Type B pancreatic cell (in vitro differentiated cells): Measurements from ENCODE around the gene CMKLR1. TPM values are rescaled to one million over a fixed set of nuclear protein-coding genes. Genes with fewer than 3 reads are reported as not detected.

ENCODE experiments used
- DNase-seq: peaks from one replicate; pipeline ENCODE4 v3.0.0; 2021; ENCODE audit warnings: mixed read lengths; ENCODE audit not compliant: unreplicated experiment; ENCODE audit errors: extremely low spot score
- H3K27ac Mint-ChIP-seq: 2 replicates; pipeline ENCODE4 v1.8.0; 2021; ENCODE audit warnings: mild to moderate bottlenecking, mixed read lengths
- H3K27me3 Mint-ChIP-seq: 2 replicates; pipeline ENCODE4 v1.8.0; 2021; ENCODE audit warnings: mixed read lengths
- H3K36me3 Mint-ChIP-seq: 2 replicates; pipeline ENCODE4 v1.8.0; 2021; ENCODE audit warnings: mixed read lengths
- H3K4me1 Mint-ChIP-seq: one replicate; pipeline ENCODE4 v1.8.0; 2021; ENCODE audit warnings: mixed read lengths; ENCODE audit not compliant: unreplicated experiment
- H3K4me3 Mint-ChIP-seq: 2 replicates; pipeline ENCODE4 v1.8.0; 2021; ENCODE audit warnings: mild to moderate bottlenecking, mixed read lengths
- H3K9me3 Mint-ChIP-seq: 2 replicates; pipeline ENCODE4 v1.8.0; 2021; ENCODE audit warnings: mixed read lengths
- total RNA-seq: library from RNA; stranded (reverse); gene quantifications from 2 replicates; pipeline ENCODE4 v1.2.1, GENCODE V29; 2021; ENCODE audit warnings: low replicate concordance
- TF ChIP-seq, protein P1 (sequence below): fragments of 200-600 bp; sonication (generic); conservative IDR thresholded peaks from 2 replicates; pipeline ENCODE4 v1.5.0; 2021; ENCODE audit warnings: antibody characterized with exemption, mild to moderate bottlenecking

The CMKLR1 gene
- total RNA-seq, 1 donor from 2014 or later = 0.97 TPM

DNA sequence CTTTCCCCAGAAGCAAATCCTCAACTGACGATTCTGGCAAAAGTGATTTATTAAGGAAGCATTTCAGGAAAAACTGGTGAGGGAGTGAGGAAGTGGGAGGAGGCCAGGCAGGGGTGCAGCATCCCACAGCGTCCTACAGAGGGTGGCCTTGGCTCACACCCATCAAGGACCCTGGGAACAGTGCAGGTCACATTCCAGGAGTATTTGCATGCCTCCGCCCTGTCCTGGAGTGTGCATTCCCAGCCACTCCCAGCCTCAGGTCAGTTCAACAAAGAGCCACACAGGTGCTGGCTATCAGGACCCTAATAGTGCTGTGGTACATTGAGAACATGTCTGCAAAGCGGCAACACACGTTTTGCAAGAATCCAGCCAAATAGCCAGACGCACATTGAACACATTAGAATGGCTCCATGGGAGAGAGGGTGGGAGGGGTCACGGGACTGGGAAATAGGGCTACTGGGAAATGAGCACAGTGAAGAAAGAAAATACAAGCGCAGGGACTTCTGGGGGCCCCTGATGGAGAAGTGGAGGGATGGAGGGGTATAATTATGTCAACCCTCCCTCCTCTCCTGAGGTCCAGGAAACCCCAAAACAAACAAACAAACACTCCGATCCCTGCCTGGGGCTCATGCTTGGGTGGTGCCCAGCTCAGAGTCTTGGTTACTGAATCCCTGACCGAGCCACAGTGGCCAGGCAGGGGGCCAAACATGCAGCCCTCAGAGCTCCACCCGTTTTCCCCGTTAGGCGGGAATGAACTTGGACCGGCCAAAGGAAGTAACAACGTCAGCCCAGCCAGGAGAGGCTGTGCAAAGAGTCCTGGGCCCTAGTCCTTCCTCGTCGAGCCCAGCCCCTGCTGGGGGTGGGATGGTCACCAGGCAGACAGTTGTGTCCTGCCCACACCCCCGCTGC lies 36.5 kb downstream of the CMKLR1 start:
- Mint-ChIP-seq H3K4me3 (peak overlapping the region; percentile 63), H3K27me3 (peaks cover 7% of the 10 kb centered on the region), H3K36me3 (no peaks in the 10 kb centered on the region), H3K4me1 (peaks cover 54% of the 10 kb centered on the region), H3K27ac (peak overlapping the region; percentile 93), H3K9me3 (no peaks in the 10 kb centered on the region)
- TF ChIP-seq, protein P1, sequence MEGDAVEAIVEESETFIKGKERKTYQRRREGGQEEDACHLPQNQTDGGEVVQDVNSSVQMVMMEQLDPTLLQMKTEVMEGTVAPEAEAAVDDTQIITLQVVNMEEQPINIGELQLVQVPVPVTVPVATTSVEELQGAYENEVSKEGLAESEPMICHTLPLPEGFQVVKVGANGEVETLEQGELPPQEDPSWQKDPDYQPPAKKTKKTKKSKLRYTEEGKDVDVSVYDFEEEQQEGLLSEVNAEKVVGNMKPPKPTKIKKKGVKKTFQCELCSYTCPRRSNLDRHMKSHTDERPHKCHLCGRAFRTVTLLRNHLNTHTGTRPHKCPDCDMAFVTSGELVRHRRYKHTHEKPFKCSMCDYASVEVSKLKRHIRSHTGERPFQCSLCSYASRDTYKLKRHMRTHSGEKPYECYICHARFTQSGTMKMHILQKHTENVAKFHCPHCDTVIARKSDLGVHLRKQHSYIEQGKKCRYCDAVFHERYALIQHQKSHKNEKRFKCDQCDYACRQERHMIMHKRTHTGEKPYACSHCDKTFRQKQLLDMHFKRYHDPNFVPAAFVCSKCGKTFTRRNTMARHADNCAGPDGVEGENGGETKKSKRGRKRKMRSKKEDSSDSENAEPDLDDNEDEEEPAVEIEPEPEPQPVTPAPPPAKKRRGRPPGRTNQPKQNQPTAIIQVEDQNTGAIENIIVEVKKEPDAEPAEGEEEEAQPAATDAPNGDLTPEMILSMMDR = no peak
- no peak for DNase-seq

DNA sequence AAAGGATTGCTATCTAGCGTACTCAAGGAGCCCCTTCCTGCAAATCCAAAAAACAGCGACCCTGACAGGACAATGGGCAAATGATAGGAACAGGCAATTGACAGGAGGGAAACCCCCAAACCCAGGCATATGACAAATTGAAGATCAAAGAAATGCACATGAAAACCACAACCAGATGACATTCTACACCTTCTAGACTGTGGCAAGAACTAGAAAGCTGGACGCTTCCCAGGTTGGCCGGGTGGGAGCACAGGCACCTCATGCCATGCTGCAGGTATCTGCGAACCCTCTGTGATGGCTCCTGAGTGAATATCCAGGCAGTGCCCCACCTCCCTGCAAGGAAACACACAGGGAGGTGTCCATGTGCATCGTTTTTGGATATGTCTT lies 37.1 kb downstream of the CMKLR1 start:
- Mint-ChIP-seq H3K4me1 (peaks cover 54% of the 10 kb centered on the region), H3K27me3 (peaks cover 7% of the 10 kb centered on the region), H3K4me3 (peak overlapping the region; percentile 63), H3K36me3 (no peaks in the 10 kb centered on the region), H3K9me3 (no peaks in the 10 kb centered on the region), H3K27ac (peak overlapping the region; percentile 93)
- TF ChIP-seq, protein P1 = no peak
- DNase-seq = no peak

DNA sequence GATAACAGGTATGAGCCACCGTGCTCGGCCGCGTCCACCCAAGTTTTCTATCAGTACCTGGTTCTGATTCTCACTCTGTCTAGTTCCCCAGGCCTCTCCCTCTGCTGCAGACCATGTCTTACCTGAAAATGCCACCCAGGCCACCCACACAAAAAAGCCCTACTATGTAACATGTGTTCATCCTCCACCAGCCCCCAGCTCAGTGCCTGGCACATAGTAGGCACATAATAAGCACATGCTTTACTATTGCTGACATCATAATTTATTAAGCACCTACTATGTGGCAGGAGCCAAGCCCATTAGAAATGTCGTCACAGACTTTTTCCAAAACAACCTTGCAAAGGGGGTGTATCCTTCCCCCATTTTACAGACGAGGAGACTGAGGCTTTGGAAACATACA lies 37.8 kb downstream of the CMKLR1 start:
- no peak for DNase-seq
- Mint-ChIP-seq H3K4me1 (peaks cover 49% of the 10 kb centered on the region), H3K9me3 (no peaks in the 10 kb centered on the region), H3K36me3 (no peaks in the 10 kb centered on the region), H3K27me3 (peaks cover 2% of the 10 kb centered on the region), H3K4me3 (no peak overlapping the region), H3K27ac (no peak overlapping the region)
- TF ChIP-seq, protein P1 = no peak

DNA sequence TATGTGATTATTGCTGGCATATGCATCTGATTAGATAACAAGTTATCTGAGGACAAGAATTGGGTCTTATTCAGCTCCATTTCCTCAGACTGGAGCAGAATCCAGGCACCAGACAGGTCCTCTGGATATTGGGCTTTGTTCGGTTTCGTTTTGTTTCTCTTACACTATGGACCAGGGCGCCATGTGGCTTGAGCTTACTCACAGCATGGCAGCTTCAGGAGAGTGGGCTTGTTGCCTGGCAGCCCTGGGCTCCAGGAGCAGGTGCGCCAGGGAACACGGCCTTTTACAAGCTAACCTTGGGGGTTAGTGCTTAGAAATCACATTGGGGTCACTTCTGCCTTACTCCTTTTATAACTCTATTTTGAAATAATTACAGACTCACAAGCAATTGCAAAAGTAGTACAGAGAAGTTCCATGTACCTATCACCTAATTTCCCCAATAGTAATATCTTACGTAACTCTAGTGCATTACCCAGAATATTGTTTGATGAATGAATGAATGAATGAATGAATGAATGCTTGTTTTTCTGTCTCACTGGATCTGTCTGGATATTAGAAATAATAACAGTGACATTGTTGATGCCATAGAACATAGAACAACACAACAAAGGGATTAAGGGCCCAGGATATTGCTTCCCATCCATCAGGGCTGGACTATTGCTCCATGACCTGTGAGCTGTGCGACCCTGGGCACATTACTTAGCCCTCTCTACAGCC lies 39.0 kb downstream of the CMKLR1 start:
- Mint-ChIP-seq H3K4me1 (peaks cover 46% of the 10 kb centered on the region), H3K27ac (no peak overlapping the region), H3K9me3 (no peaks in the 10 kb centered on the region), H3K27me3 (peaks cover 8% of the 10 kb centered on the region), H3K36me3 (no peaks in the 10 kb centered on the region), H3K4me3 (no peak overlapping the region)
- TF ChIP-seq, protein P1 = no peak
- DNase-seq = no peak

- Mint-ChIP-seq H3K27me3 (peaks cover 8% of the 10 kb centered on the region), H3K27ac (no peak overlapping the region), H3K4me3 (no peak overlapping the region), H3K4me1 (peaks cover 40% of the 10 kb centered on the region), H3K9me3 (no peaks in the 10 kb centered on the region), H3K36me3 (no peaks in the 10 kb centered on the region)
- DNase-seq = no peak
- TF ChIP-seq, protein P1 = no peak
Measured at GRCh38 chr12:108299516-108299915, 39.6 kb downstream of the CMKLR1 start.
